Fibroblast of lung (primary cell): ENCODE results near the gene PRR36. TPM values are rescaled to one million over a fixed set of nuclear protein-coding genes. Genes with fewer than 3 reads are reported as not detected.

Experiments
- DNase-seq, 2 donors: peaks; one replicate each; pipeline versions ENCODE4 v3.0.0 to v3.0.0-alpha.2; 2010; ENCODE audit warnings: low read depth in 2 of 2
- H2AFZ ChIP-seq: 2 replicates; pipeline ENCODE4 v1.5.1; 2012; ENCODE audit warnings: low read length, control low read depth, inconsistent platforms
- H3K27ac ChIP-seq: 2 replicates; pipeline ENCODE4 v1.5.1; 2011; ENCODE audit warnings: low read length, control low read depth; ENCODE audit not compliant: insufficient read depth
- H3K27me3 ChIP-seq: 2 replicates; pipeline ENCODE4 v1.5.1; 2011; ENCODE audit warnings: mild to moderate bottlenecking, low read length; ENCODE audit not compliant: control insufficient read depth, insufficient read depth
- H3K36me3 ChIP-seq: 2 replicates; pipeline ENCODE4 v1.5.1; 2011; ENCODE audit warnings: low read length; ENCODE audit not compliant: control insufficient read depth, insufficient read depth
- H3K4me1 ChIP-seq: 2 replicates; pipeline ENCODE4 v1.5.1; 2011; ENCODE audit warnings: low read length; ENCODE audit not compliant: control insufficient read depth, insufficient read depth; ENCODE audit errors: extremely low read depth
- H3K4me2 ChIP-seq: 2 replicates; pipeline ENCODE4 v1.5.1; 2011; ENCODE audit warnings: low read length, control low read depth; ENCODE audit not compliant: insufficient read depth; ENCODE audit errors: extremely low read depth
- H3K4me3 ChIP-seq, 4 experiments: fragments of 200-600 bp in 1 of 4; sonication (generic) in 1 of 4; replicated peaks in 1 of 4; 2 replicates each; pipeline ENCODE4 v1.5.1; 2011 to 2016; ENCODE audit warnings: low read length in 4 of 4, low read depth in 3 of 4, mild to moderate bottlenecking in 3 of 4, control low read depth in 2 of 4, inconsistent platforms in 1 of 4, mixed read lengths in 1 of 4; ENCODE audit not compliant: insufficient read depth in 1 of 4; ENCODE audit errors: control extremely low read depth in 1 of 4
- H3K79me2 ChIP-seq: 2 replicates; pipeline ENCODE4 v1.5.1; 2012; ENCODE audit warnings: mild to moderate bottlenecking, low read length, inconsistent platforms; ENCODE audit not compliant: control insufficient read depth, insufficient read depth
- H3K9ac ChIP-seq: 2 replicates; pipeline ENCODE4 v1.5.1; 2011; ENCODE audit warnings: mild to moderate bottlenecking, low read length, control low read depth; ENCODE audit not compliant: insufficient read depth
- H3K9me3 ChIP-seq: 2 replicates; pipeline ENCODE4 v1.5.1; 2012; ENCODE audit warnings: low read depth, low read length; ENCODE audit not compliant: control insufficient read depth, insufficient read depth
- H4K20me1 ChIP-seq: 2 replicates; pipeline ENCODE4 v1.5.1; 2011; ENCODE audit warnings: low read length; ENCODE audit not compliant: control insufficient read depth, insufficient read depth; ENCODE audit errors: extremely low read depth
- CTCF ChIP-seq, 2 donors: IDR thresholded peaks in 1 of 2; conservative IDR thresholded peaks in 1 of 2; 1 replicate in 1 of 2; 2 replicates in 1 of 2; pipeline ENCODE4 v1.5.1; 2011 to 2012; ENCODE audit warnings: low read length in 2 of 2, control low read depth in 1 of 2, inconsistent platforms in 1 of 2, low read depth in 1 of 2, mild to moderate bottlenecking in 1 of 2
- EZH2 ChIP-seq: IDR thresholded peaks from 2 replicates; pipeline ENCODE4 v1.5.1; 2012; ENCODE audit warnings: low read length, control low read depth, mild to moderate bottlenecking; ENCODE audit errors: missing control alignments
- polyA plus RNA-seq, 2 donors: library from polyadenylated mRNA; depleted of rRNA in 1 of 2; stranded (reverse) in 1 of 2; unstranded in 1 of 2; fragments of >200 nt; gene quantifications; 2 replicates each; pipeline ENCODE4 v1.2.1, GENCODE V29; 2011 to 2012; ENCODE audit warnings: missing spikeins in 1 of 2
- total RNA-seq: library from RNA; depleted of rRNA; stranded (reverse); fragments of >200 nt; gene quantifications from 2 replicates; pipeline ENCODE4 v1.2.1, GENCODE V29; 2014

PRR36 gene
- total and polyA plus RNA-seq, 2 donors (not counting 1 experiment from before 2014, with no cell fraction given) = under 0.01 TPM; not detected in 1

GRCh38 chr19:7848779-7849457 is 25.3 kb downstream of the PRR36 start:
- Histone ChIP-seq H3K27ac (no peak overlapping the region), H3K27me3 (no peaks in the 10 kb centered on the region), H3K9me3 (no peaks in the 10 kb centered on the region), H2AFZ (no peak overlapping the region), H3K79me2 (no peaks in the 10 kb centered on the region), H3K9ac (no peak overlapping the region), H3K4me2 (no peak overlapping the region), H3K4me1 (no peaks in the 10 kb centered on the region), H3K36me3 (no peaks in the 10 kb centered on the region), H3K4me3 (no peak overlapping the region), H4K20me1 (no peaks in the 10 kb centered on the region)
- TF ChIP-seq CTCF (conservative IDR thresholded peaks at IDR 0.05 in 1 of 2, IDR thresholded peaks at IDR 0.05 in 1 of 2; ENCODE audit: low read depth in 1 of 2, low read length in 2 of 2) = no peak
- no peak for TF ChIP-seq EZH2
- no peak for DNase-seq

- no peak for DNase-seq
- no peaks in the 10 kb centered on the region for H4K20me1 ChIP-seq
- H3K36me3 ChIP-seq = no peaks in the 10 kb centered on the region
- no peak overlapping the region for H3K4me3 ChIP-seq
- no peaks in the 10 kb centered on the region for H3K4me1 ChIP-seq
- no peak overlapping the region for H2AFZ ChIP-seq
- no peaks in the 10 kb centered on the region for H3K27me3 ChIP-seq
- no peak overlapping the region for H3K27ac ChIP-seq
- H3K9ac ChIP-seq = no peak overlapping the region
- H3K9me3 ChIP-seq = no peaks in the 10 kb centered on the region
- TF ChIP-seq CTCF (conservative IDR thresholded peaks at IDR 0.05 in 1 of 2, IDR thresholded peaks at IDR 0.05 in 1 of 2; ENCODE audit: low read depth in 1 of 2, low read length in 2 of 2) = no peak
- no peak for TF ChIP-seq EZH2
- H3K79me2 ChIP-seq = no peaks in the 10 kb centered on the region
- no peak overlapping the region for H3K4me2 ChIP-seq
Measured at GRCh38 chr19:7847664-7848063, 26.5 kb downstream of the PRR36 start.

- Histone ChIP-seq H3K27ac (no peak overlapping the region), H3K36me3 (no peaks in the 10 kb centered on the region), H3K27me3 (no peaks in the 10 kb centered on the region), H3K79me2 (no peaks in the 10 kb centered on the region), H4K20me1 (no peaks in the 10 kb centered on the region), H3K4me1 (no peaks in the 10 kb centered on the region), H3K9me3 (no peaks in the 10 kb centered on the region), H3K4me3 (no peak overlapping the region), H2AFZ (no peak overlapping the region), H3K9ac (no peak overlapping the region), H3K4me2 (no peak overlapping the region)
- TF ChIP-seq EZH2 (no peak), CTCF (conservative IDR thresholded peaks at IDR 0.05 in 1 of 2, IDR thresholded peaks at IDR 0.05 in 1 of 2; ENCODE audit: low read depth in 1 of 2, low read length in 2 of 2) (no peak)
- DNase-seq = no peak
Measured at GRCh38 chr19:7846155-7846646, 28.0 kb downstream of the PRR36 start.
